HepG2 (cell line): ENCODE data around the gene IFT80. TPM values are rescaled to one million over a fixed set of nuclear protein-coding genes. Genes with fewer than 3 reads are reported as not detected.
A peak's percentile ranks its signal among the peaks of the same experiment; 100 is the strongest.

Experiments used
- ATAC-seq: fragments of 200-7000 bp; cut with Tn5 transposase; 3 replicates; pipeline ENCODE4 v1.9.1; 2020; ENCODE audit warnings: mild to moderate bottlenecking, moderate library complexity
- BruUV-seq: library from RNA; stranded (reverse); fragments of 400-500 nt; replicated peaks from 2 replicates; lab custom pipeline; 2021; lab: Mats Ljungman, UMichigan
- CTCF ChIA-PET: fragments of 300-600 bp; formaldehyde crosslinking; extraction: SDS; loops from one replicate; lab custom pipeline; 2021; ENCODE audit warnings: low total read pairs, inconsistent platforms, low intra/inter-chr PET ratio; lab: Yijun Ruan, JAX
- POLR2A ChIA-PET: fragments of 350-600 bp; sonication (Branson Sonifier 250); formaldehyde crosslinking; loops from one replicate; lab custom pipeline; 2020; ENCODE audit warnings: antibody characterized with exemption, inconsistent platforms; lab: Yijun Ruan, JAX
- DNase-seq: peaks from one replicate; pipeline ENCODE4 v3.0.0-alpha.2; 2015; ENCODE audit warnings: low spot score
- FAIRE-seq: peaks from 3 replicates; lab custom pipeline; 2011; peaks lifted over from hg19 to GRCh38; lab: Jason Lieb, UNC
- H2AFZ ChIP-seq: one replicate; pipeline ENCODE4 v1.6.1; 2011; ENCODE audit warnings: low read length, inconsistent platforms
- H3K27ac ChIP-seq: fragments of 300-600 bp; 3 replicates; pipeline ENCODE4 v1.8.0; 2011; ENCODE audit warnings: mixed run types, mild to moderate bottlenecking, mixed read lengths, low read length, inconsistent platforms; ENCODE audit not compliant: insufficient read depth; ENCODE audit errors: extremely low read length
- H3K27me3 ChIP-seq, 2 experiments: fragments of 200-600 bp in 1 of 2; 2 replicates in 1 of 2; 3 replicates in 1 of 2; pipeline versions ENCODE4 v1.6.0 to v1.8.0; 2011; ENCODE audit warnings: low read length in 2 of 2, mild to moderate bottlenecking in 2 of 2, moderate library complexity in 2 of 2, inconsistent platforms in 1 of 2; ENCODE audit not compliant: insufficient read depth in 2 of 2, control insufficient read depth in 1 of 2
- H3K36me3 ChIP-seq, 2 experiments: fragments of 200-600 bp in 1 of 2; replicated peaks in 1 of 2; 2 replicates in 1 of 2; 3 replicates in 1 of 2; pipeline versions ENCODE4 v1.5.1 to v1.8.0; 2011; ENCODE audit warnings: low read length in 2 of 2, inconsistent platforms in 1 of 2; ENCODE audit not compliant: insufficient read depth in 2 of 2, control insufficient read depth in 1 of 2
- H3K4me1 ChIP-seq: 2 replicates; pipeline ENCODE4 v1.5.1; 2012; ENCODE audit warnings: low read length, inconsistent platforms; ENCODE audit not compliant: insufficient read depth
- H3K4me2 ChIP-seq: 2 replicates; pipeline ENCODE4 v1.6.0; 2011; ENCODE audit warnings: low read depth, low read length, inconsistent platforms
- H3K4me3 ChIP-seq, 3 experiments: fragments of 200-600 bp in 1 of 3; sonication (generic), shearing (Covaris generic) in 1 of 3; replicated peaks in 1 of 3; 2 replicates each; pipeline ENCODE4 v1.5.1; 2011 to 2016; ENCODE audit warnings: low read length in 3 of 3, inconsistent platforms in 2 of 3, low read depth in 2 of 3, mild to moderate bottlenecking in 2 of 3, control low read depth in 1 of 3, mixed read lengths in 1 of 3; ENCODE audit not compliant: insufficient read depth in 1 of 3
- H3K79me2 ChIP-seq: one replicate; pipeline ENCODE4 v1.6.1; 2011; ENCODE audit warnings: low read length, inconsistent platforms; ENCODE audit not compliant: insufficient read depth
- H3K9ac ChIP-seq: 2 replicates; pipeline ENCODE4 v1.6.0; 2011; ENCODE audit warnings: mild to moderate bottlenecking, low read depth, low read length, inconsistent platforms; ENCODE audit not compliant: insufficient read depth
- H3K9me3 ChIP-seq: 2 replicates; pipeline ENCODE4 v1.5.1; 2012; ENCODE audit warnings: mild to moderate bottlenecking, low read length
- H4K20me1 ChIP-seq: 2 replicates; pipeline ENCODE4 v1.6.0; 2011; ENCODE audit warnings: inconsistent platforms, mild to moderate bottlenecking, low read length, moderate library complexity; ENCODE audit not compliant: insufficient read depth
- HNRNPK ChIP-seq: fragments of 200-400 bp; formaldehyde crosslinking; IDR thresholded peaks from 2 replicates; pipeline ENCODE4 v1.6.1; 2018; ENCODE audit warnings: low read length, low read depth, moderate library complexity, mild to moderate bottlenecking; ENCODE audit not compliant: poor library complexity, severe bottlenecking
- PCBP2 ChIP-seq: fragments of 200-400 bp; formaldehyde crosslinking; optimal IDR thresholded peaks from 2 replicates; pipeline ENCODE3; 2018; ENCODE audit warnings: low read length, low read depth; ENCODE audit not compliant: poor library complexity, severe bottlenecking
- ZNF24 ChIP-seq: fragments of 450-650 bp; IDR thresholded peaks from 2 replicates; pipeline ENCODE4 v1.6.1; 2017; ENCODE audit warnings: antibody characterized with exemption, mild to moderate bottlenecking
- in situ Hi-C: cut with HindIII; loops from 2 replicates; pipeline ENCODE4 v1.10.0; 2017; ENCODE audit warnings: low pct_unique_long_range_greater_than_20kb; ENCODE audit not compliant: extremely low pct_ligation_motif_present
- intact Hi-C: fragments of 100-400 bp; cut with micrococcal nuclease; formaldehyde crosslinking; loops from one replicate; pipeline ENCODE4 v1.10.0; 2022; ENCODE audit not compliant: unreplicated experiment
- polyA plus RNA-seq, 8 experiments: library from polyadenylated mRNA; depleted of rRNA in 3 of 8; stranded (reverse) in 7 of 8; unstranded in 1 of 8; fragments of >200 nt; fragmentation: Illumina TruSeq in 4 of 8; extraction: Trizol in 4 of 8; gene quantifications; 2 replicates each; pipeline versions ENCODE4 v1.2.1 to v1.2.3, GENCODE V29; 2011 to 2016; ENCODE audit warnings: low read depth in 4 of 8, missing spikeins in 1 of 8, mixed read lengths in 1 of 8; ENCODE audit not compliant: insufficient read depth in 1 of 8
- total RNA-seq, 5 experiments: library from RNA; depleted of rRNA; stranded (reverse); fragments of >200 nt; fragmentation: Illumina TruSeq; extraction: Trizol; gene quantifications; 2 replicates each; pipeline ENCODE4 v1.2.3, GENCODE V29; 2016; ENCODE audit warnings: low read depth in 1 of 5
- TF ChIP-seq, protein P1 (sequence below): sonication (generic); formaldehyde crosslinking; IDR thresholded peaks from 2 replicates; pipeline ENCODE4 v1.4.0; 2020; ENCODE audit warnings: missing genetic modification reagents, mild to moderate bottlenecking, borderline replicate concordance

The IFT80 gene
- total and polyA plus RNA-seq, 2 of the 13 experiments (the other 11 are each of a cell fraction or from before 2014, with no cell fraction given): 11.4 to 15.7 TPM

DNA sequence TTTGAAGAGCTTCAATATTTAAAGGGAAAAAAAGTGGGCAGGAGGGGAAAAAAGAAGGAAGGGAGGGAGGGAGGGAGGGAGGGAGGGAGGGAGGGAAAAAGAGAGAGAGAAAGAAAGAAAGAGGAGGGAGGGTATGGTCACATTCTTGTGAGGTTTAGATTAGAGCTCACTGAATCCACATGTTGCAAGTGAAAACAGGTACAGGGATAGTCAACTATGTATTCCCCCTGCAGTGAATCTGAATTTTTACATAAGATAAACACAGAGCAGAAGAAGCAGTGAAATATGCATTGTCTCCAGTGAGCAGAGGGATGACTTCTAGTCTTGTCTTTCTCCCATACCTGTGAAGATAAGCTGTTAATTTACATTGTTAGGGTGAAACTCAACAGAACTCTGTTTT lies 84.0 kb downstream of the IFT80 start:
- H3K9me3 ChIP-seq: no peaks in the 10 kb centered on the region
- no TSS peak for BruUV-seq
- no peaks in the 10 kb centered on the region for H3K27me3 ChIP-seq
- TF ChIP-seq, protein P1, sequence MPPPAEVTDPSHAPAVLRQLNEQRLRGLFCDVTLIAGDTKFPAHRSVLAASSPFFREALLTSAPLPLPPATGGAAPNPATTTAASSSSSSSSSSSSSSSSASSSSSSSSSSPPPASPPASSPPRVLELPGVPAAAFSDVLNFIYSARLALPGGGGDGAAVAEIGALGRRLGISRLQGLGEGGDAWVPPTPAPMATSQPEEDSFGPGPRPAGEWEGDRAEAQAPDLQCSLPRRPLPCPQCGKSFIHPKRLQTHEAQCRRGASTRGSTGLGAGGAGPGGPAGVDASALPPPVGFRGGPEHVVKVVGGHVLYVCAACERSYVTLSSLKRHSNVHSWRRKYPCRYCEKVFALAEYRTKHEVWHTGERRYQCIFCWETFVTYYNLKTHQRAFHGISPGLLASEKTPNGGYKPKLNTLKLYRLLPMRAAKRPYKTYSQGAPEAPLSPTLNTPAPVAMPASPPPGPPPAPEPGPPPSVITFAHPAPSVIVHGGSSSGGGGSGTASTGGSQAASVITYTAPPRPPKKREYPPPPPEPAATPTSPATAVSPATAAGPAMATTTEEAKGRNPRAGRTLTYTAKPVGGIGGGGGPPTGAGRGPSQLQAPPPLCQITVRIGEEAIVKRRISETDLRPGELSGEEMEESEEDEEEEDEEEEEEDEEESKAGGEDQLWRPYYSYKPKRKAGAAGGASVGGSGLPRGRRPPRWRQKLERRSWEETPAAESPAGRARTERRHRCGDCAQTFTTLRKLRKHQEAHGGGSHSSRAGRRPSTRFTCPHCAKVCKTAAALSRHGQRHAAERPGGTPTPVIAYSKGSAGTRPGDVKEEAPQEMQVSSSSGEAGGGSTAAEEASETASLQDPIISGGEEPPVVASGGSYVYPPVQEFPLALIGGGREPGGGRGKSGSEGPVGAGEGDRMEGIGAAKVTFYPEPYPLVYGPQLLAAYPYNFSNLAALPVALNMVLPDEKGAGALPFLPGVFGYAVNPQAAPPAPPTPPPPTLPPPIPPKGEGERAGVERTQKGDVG: no peak
- TF ChIP-seq PCBP2: peak; percentile 85
- peak; percentile 79 for TF ChIP-seq HNRNPK
- TF ChIP-seq ZNF24: no peak
- H3K27ac ChIP-seq: no peak overlapping the region
- H4K20me1 ChIP-seq: no peaks in the 10 kb centered on the region
- H3K36me3 ChIP-seq: no peaks in the 10 kb centered on the region
- ChIA-PET CTCF (no interaction called here), POLR2A (interaction anchor here (1.5 kb wide), 1 partner anchor 16 kb away, joined by 4 read pairs; no protein-coding TSS in a partner anchor)
- 0 out of 2 replicates have a peak, but pooled peaks cover 5% of the 10 kb centered on the region for H3K4me1 ChIP-seq
- no peak overlapping the region for H3K9ac ChIP-seq
- in situ Hi-C loops: no loop called here
- FAIRE-seq (no peak), DNase-seq (no peak), ATAC-seq (no peak)
- no peak overlapping the region for H3K4me3 ChIP-seq
- H3K4me2 ChIP-seq: no peak overlapping the region
- H3K79me2 ChIP-seq: no peaks in the 10 kb centered on the region
- intact Hi-C loops: no loop called here
- no peak overlapping the region for H2AFZ ChIP-seq
